GM18868 (cell line): ENCODE measurements around the gene LYSMD3.

Source experiments
- ATAC-seq: cut with Tn5 transposase; IDR thresholded peaks from one replicate; pipeline ENCODE4 v1.9.1; 2021; ENCODE audit warnings: mild to moderate bottlenecking, moderate library complexity; ENCODE audit not compliant: unreplicated experiment

Gene LYSMD3

GRCh38 chr5:90483206-90483605 is 46.2 kb downstream of the LYSMD3 start:
- ATAC-seq = no peak

DNA sequence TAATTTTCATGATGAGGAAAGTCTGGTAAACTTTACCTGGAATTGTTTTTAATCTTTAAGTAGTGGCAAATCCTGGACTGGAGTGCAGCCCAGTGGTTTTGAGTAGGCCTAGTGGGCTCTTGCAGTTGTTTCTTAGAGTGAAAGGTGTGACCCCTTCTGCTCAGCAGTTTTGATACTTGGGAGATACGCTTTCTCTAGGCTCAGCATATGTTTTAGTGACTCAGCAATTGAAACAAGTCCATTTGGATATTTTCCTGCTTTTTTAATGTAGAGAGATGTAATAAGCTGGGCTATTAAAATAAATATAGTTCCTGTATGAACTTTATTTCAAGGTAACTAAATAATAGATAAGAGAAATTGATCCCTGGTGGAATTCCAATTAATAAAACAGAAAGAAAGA is 48.7 kb downstream of the LYSMD3 start:
- no peak for ATAC-seq

GRCh38 chr5:90479611-90480385 is 49.6 kb downstream of the LYSMD3 start:
- no peak for ATAC-seq

DNA sequence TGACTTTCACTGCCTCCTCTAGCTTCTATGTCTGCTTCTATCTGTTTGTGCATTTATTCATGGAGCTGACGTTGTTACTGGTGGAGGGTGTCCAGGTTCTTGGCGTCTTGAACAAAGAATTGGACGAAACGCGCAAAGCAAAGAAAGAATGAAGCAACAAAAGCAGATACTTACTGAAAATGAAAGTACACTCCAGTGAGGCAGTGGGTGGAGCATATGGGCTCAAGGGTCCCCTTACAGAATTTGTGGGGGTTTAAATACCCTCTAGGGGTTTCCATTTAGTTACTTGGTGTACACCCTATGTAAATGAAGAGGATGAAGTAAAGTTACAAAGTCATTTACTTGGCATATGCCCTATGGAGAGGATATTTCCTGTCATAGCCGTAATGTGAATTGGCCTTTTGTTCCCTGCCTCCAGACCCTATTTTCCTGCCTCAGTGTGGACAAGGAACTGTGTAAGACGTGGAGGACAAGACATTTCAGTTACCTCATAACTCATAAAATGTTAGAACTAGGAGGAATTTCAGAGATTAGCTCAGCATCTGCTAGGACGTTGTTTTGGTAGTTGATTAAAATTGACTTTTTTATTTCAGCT is 51.7 kb downstream of the LYSMD3 start:
- no peak for ATAC-seq

DNA sequence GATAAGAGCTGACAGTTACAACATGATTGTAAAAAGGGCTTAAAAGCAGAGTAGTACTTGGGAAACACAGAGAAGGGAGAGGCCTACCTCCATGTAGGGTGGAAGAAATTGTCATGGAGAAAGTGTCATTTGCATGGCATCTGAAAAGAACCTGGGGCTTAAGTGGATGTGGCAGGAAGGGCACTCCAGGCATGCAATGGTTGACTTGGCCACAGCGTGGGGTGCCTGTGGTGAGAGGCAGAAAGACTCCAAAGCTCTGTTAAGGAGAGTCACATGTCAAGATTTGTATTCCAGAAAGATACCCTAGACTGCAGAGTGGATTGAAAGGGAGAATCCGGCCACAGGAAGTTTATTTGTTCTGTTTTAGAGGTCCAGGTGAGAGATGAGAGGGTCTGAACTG is 52.3 kb downstream of the LYSMD3 start:
- ATAC-seq = no peak

DNA sequence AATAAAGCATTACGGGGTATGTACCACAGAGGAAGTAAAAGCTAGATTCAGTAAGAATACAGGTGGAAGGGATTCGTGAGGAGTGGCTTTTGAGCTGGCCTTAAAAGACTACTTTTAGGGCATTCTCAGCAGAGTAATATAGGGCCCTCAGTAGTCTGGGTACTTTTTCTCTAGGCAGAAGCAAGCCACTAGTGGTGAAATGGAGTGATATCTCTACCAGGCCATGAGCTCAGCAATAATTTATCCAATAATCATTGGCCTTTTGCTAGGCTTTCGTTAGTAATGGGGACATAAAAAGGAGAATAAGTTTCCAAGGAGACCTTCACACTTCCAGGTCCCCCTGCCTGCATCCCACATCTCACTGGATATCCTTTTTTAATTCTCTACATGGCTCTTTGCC is 53.0 kb downstream of the LYSMD3 start:
- no peak for ATAC-seq

DNA sequence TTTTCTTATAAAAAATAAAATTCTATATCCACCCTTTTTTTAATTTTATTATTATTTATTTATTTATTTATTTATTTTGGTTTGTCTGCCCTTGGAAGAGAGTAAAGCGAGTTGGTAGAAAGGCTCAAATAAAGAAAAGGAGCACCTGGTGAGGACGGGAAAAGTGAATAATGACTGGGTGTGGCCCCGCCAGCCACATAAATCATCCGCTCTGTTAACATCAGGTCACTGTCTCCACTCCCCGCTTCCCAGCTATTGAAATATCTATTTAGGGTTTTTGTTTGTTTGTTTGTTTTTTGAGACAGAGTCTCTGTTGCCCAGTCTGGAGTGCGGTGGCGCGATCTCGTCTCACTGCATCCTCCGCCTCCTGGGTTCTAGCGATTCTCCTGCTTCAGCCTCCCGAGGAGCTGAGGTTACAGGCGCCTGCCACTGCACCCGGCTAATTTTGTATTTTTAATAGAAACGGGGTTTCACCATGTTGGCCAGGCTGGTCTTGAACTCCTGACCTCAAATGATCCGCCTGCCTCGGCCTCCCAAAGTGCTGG is 53.9 kb downstream of the LYSMD3 start:
- no peak for ATAC-seq

GRCh38 chr5:90474235-90475107 is 54.9 kb downstream of the LYSMD3 start, which contains the start of the genes MBLAC2 and POLR3G:
TSS of gene MBLAC2 (minus strand) at chr5:90474771. CDS start at chr5:90474292, 479 bp downstream.
TSS of gene POLR3G (plus strand) at chr5:90474864. CDS start at chr5:90485568, 10,704 bp downstream.
- ATAC-seq = peak; percentile 83

GRCh38 chr5:90473396-90474234 is 55.8 kb downstream of the LYSMD3 start:
- peak; percentile 8 for ATAC-seq

- peak; percentile 8 for ATAC-seq
Measured at GRCh38 chr5:90472783-90473395, 56.5 kb downstream of the LYSMD3 start.
